SK-N-SH (cell line): Measurements from ENCODE around the gene C14orf93. TPM values are rescaled to one million over a fixed set of nuclear protein-coding genes. Genes with fewer than 3 reads are reported as not detected.
A peak's percentile ranks its signal among the peaks of the same experiment; 100 is the strongest.

Experiments
- CTCF ChIA-PET: fragments of 300-600, 350-600 bp; formaldehyde crosslinking; extraction: SDS; loops from one replicate; lab custom pipeline; 2021; lab: Yijun Ruan, JAX
- POLR2A ChIA-PET: fragments of 350-600 bp; sonication (Branson Sonifier 250); formaldehyde crosslinking; extraction: SDS; loops from one replicate; lab custom pipeline; 2020; ENCODE audit warnings: antibody characterized with exemption, inconsistent platforms; lab: Yijun Ruan, JAX
- DNase-seq: peaks from one replicate; pipeline ENCODE4 v3.0.0; 2012
- H2AFZ ChIP-seq: fragments of 200-600 bp; sonication (generic); 2 replicates; pipeline ENCODE4 v1.8.1; 2016; ENCODE audit warnings: antibody characterized with exemption, mild to moderate bottlenecking, low read depth
- H3F3A ChIP-seq: fragments of 200-600 bp; sonication (generic); replicated peaks from 2 replicates; pipeline ENCODE3; 2016; ENCODE audit warnings: antibody characterized with exemption, mild to moderate bottlenecking; ENCODE audit not compliant: insufficient read depth
- H3K27ac ChIP-seq, 2 experiments: fragments of 200-500 bp in 1 of 2; fragments of 200-600 bp in 1 of 2; sonication (Bioruptor generic) in 1 of 2; sonication (generic), shearing (Covaris generic) in 1 of 2; 2 replicates each; pipeline versions ENCODE4 v1.5.1 to v1.6.1; 2014 to 2016; ENCODE audit warnings: low read depth in 2 of 2, inconsistent platforms in 1 of 2, low read length in 1 of 2, mild to moderate bottlenecking in 1 of 2, mixed read lengths in 1 of 2
- H3K27me3 ChIP-seq: fragments of 200-600 bp; sonication (generic), shearing (Covaris generic); 2 replicates; pipeline ENCODE4 v1.6.1; 2016; ENCODE audit warnings: mixed run types; ENCODE audit not compliant: insufficient read depth
- H3K36me3 ChIP-seq, 2 experiments: fragments of 200-500 bp in 1 of 2; fragments of 200-600 bp in 1 of 2; sonication (Bioruptor generic) in 1 of 2; sonication (generic) in 1 of 2; replicated peaks in 1 of 2; 2 replicates each; pipeline versions ENCODE3 to v1.5.1; 2014 to 2016; ENCODE audit warnings: low read length in 1 of 2, mild to moderate bottlenecking in 1 of 2; ENCODE audit not compliant: insufficient read depth in 2 of 2, control insufficient read depth in 1 of 2
- H3K4me1 ChIP-seq, 2 experiments: fragments of 200-500 bp in 1 of 2; fragments of 200-600 bp in 1 of 2; sonication (Bioruptor generic) in 1 of 2; sonication (generic), shearing (Covaris generic) in 1 of 2; 2 replicates each; pipeline versions ENCODE4 v1.5.1 to v1.6.1; 2014 to 2016; ENCODE audit warnings: low read depth in 1 of 2, low read length in 1 of 2, mixed run types in 1 of 2; ENCODE audit not compliant: insufficient read depth in 2 of 2, control insufficient read depth in 1 of 2
- H3K4me2 ChIP-seq: fragments of 200-600 bp; sonication (generic), shearing (Covaris generic); 2 replicates; pipeline ENCODE4 v1.6.1; 2017; ENCODE audit warnings: mixed run types
- H3K4me3 ChIP-seq, 2 experiments: fragments of 200-500 bp in 1 of 2; fragments of 200-600 bp in 1 of 2; sonication (Bioruptor generic) in 1 of 2; sonication (generic), shearing (Covaris generic) in 1 of 2; 2 replicates each; pipeline versions ENCODE4 v1.5.1 to v1.8.1; 2014 to 2016; ENCODE audit warnings: low read depth in 2 of 2, inconsistent platforms in 1 of 2, low read length in 1 of 2, mild to moderate bottlenecking in 1 of 2, mixed read lengths in 1 of 2, moderate library complexity in 1 of 2
- H3K79me2 ChIP-seq: fragments of 200-600 bp; sonication (generic); 2 replicates; pipeline ENCODE4 v1.8.1; 2017; ENCODE audit warnings: mild to moderate bottlenecking; ENCODE audit not compliant: insufficient read depth
- H3K9ac ChIP-seq: fragments of 200-600 bp; sonication (generic); 2 replicates; pipeline ENCODE4 v1.6.1; 2017; ENCODE audit warnings: mixed run types
- H3K9me2 ChIP-seq: fragments of 200-600 bp; sonication (generic); 2 replicates; pipeline ENCODE4 v1.6.1; 2017; ENCODE audit warnings: mixed run types
- H3K9me3 ChIP-seq: fragments of 200-600 bp; sonication (generic); 2 replicates; pipeline ENCODE4 v1.6.1; 2017; ENCODE audit warnings: mixed run types, mild to moderate bottlenecking, moderate library complexity
- H4K20me1 ChIP-seq: fragments of 200-600 bp; sonication (generic); 2 replicates; pipeline ENCODE4 v1.6.1; 2017; ENCODE audit warnings: mild to moderate bottlenecking, mixed run types; ENCODE audit not compliant: insufficient read depth
- CTCF ChIP-seq: fragments of 200-600 bp; sonication (generic); IDR thresholded peaks from 2 replicates; pipeline ENCODE4 v1.6.1; 2017; ENCODE audit warnings: antibody characterized with exemption, mild to moderate bottlenecking, moderate library complexity
- ELF1 ChIP-seq: IDR thresholded peaks from 2 replicates; pipeline ENCODE4 v1.4.0; 2012
- EZH2phosphoT487 ChIP-seq: fragments of 200-600 bp; sonication (generic); IDR thresholded peaks from 2 replicates; pipeline ENCODE4 v1.6.1; 2017; ENCODE audit warnings: low read depth, mixed run types, mild to moderate bottlenecking, antibody characterized with exemption, moderate library complexity, borderline replicate concordance
- FOSL2 ChIP-seq: IDR thresholded peaks from 2 replicates; pipeline ENCODE4 v1.4.0; 2012; ENCODE audit warnings: low read depth, mild to moderate bottlenecking, moderate library complexity, borderline replicate concordance
- GABPA ChIP-seq: IDR thresholded peaks from 2 replicates; pipeline ENCODE4 v1.4.0; 2012; ENCODE audit warnings: low read depth, mild to moderate bottlenecking
- NFIC ChIP-seq: IDR thresholded peaks from 2 replicates; pipeline ENCODE4 v1.4.0; 2012; ENCODE audit warnings: borderline replicate concordance
- REST ChIP-seq: IDR thresholded peaks from 2 replicates; pipeline ENCODE4 v1.6.1; 2012; ENCODE audit warnings: mild to moderate bottlenecking, low read depth, low read length, moderate library complexity
- RXRA ChIP-seq: IDR thresholded peaks from 2 replicates; pipeline ENCODE4 v1.4.0; 2012; ENCODE audit warnings: low read depth, mild to moderate bottlenecking, borderline replicate concordance
- ZBTB33 ChIP-seq: IDR thresholded peaks from 2 replicates; pipeline ENCODE4 v1.4.0; 2012; ENCODE audit warnings: low read depth, borderline replicate concordance
- WGBS: methylation state at CpG from one replicate; pipeline ENCODE4 v1.1.6; 2017; ENCODE audit warnings: low lambda C conversion rate; 5-methylcytosine and 5-hydroxymethylcytosine counted together
- polyA plus RNA-seq, 3 experiments: library from polyadenylated mRNA; depleted of rRNA; stranded (reverse); fragments of >200 nt; gene quantifications; 2 replicates each; pipeline ENCODE4 v1.2.3, GENCODE V29; 2012

C14orf93 gene
- polyA plus RNA-seq, 1 of the 3 experiments (the other 2 are of a cell fraction), result 9.1 TPM

- Histone ChIP-seq H3K4me2 (no peak overlapping the region; the same call in 1 of the 2 replicates), H3K36me3 (peaks cover 34 to 37% of the 10 kb centered on the region in 2 experiments)
Measured at GRCh38 chr14:22974530-22975313, 35.2 kb downstream of the C14orf93 start.

More at GRCh38 chr14:22974530-22975313, 35.2 kb downstream of the C14orf93 start:
- H3K4me1 ChIP-seq, result peaks cover 34 to 35% of the 10 kb centered on the region in 2 experiments
- H3K4me3 ChIP-seq, result no peak overlapping the region
- H2AFZ ChIP-seq, result no peak overlapping the region
- H3K79me2 ChIP-seq, result peaks cover 23% of the 10 kb centered on the region
- H3K27me3 ChIP-seq, result no peaks in the 10 kb centered on the region
- no peak for TF ChIP-seq GABPA
- no peak for TF ChIP-seq CTCF
- no peak for TF ChIP-seq ZBTB33
- TF ChIP-seq NFIC, result 0 out of 2 replicates have a peak, but pooled peaks have one; percentile 12
- no peak for TF ChIP-seq RXRA
- no peak for TF ChIP-seq REST
- no peak for TF ChIP-seq FOSL2
- TF ChIP-seq ELF1, result no peak
- TF ChIP-seq EZH2phosphoT487, result no peak
- peak overlapping the region in 1 of 2 experiments; percentile 92; a peak in 1 of 4 replicates for H3K27ac ChIP-seq
- H3K9me3 ChIP-seq, result no peaks in the 10 kb centered on the region
- DNase-seq, result no peak
- H4K20me1 ChIP-seq, result no peaks in the 10 kb centered on the region
- peaks cover 40% of the 10 kb centered on the region for H3F3A ChIP-seq
- H3K9me2 ChIP-seq, result no peaks in the 10 kb centered on the region
- no peak overlapping the region for H3K9ac ChIP-seq
- 76% methylated on average over 8 of the region's 9 CpGs for WGBS
- CTCF ChIA-PET, result interaction anchor here (0.9 to 34.9 kb wide), 10 partner anchors 11 to 78 kb away, joined by 3 to 1566 read pairs (median 6); partner anchors contain the start of genes AJUBA, CDH24, HAUS4 and PRMT5
- POLR2A ChIA-PET, result no interaction called here
